Stimulated activated CD4-positive, alpha-beta T cell treated with anti-CD3 and anti-CD28 coated beads, Interleukin-4, amount 100 ng/mL, for 48 hours (primary cell): ENCODE data around the gene SPTY2D1.

ENCODE experiments used
- DNase-seq, 2 donors: peaks; one replicate each; pipeline ENCODE4 v3.0.0-alpha.2; 2020; ENCODE audit warnings: low read depth in 2 of 2

Gene SPTY2D1

GRCh38 chr11:18563090-18563730, 70.9 kb downstream of the SPTY2D1 start:
- no peak for DNase-seq
